ENCODE results near the gene NUP93. TPM values are rescaled to one million over a fixed set of nuclear protein-coding genes. Genes with fewer than 3 reads are reported as not detected.

NUP93 gene
- total RNA-seq, 1 donor from 2014 or later = 50.0 TPM

GRCh38 chr16:56879276-56879675, 149.3 kb downstream of the NUP93 start:
- no peak overlapping the region for H3K27ac Mint-ChIP-seq (ENCODE audit: unreplicated experiment)
- no peaks in the 10 kb centered on the region for H3K27me3 Mint-ChIP-seq (ENCODE audit: low read depth)
- no peaks in the 10 kb centered on the region for H3K36me3 Mint-ChIP-seq (ENCODE audit: low read depth)
- no peak for DNase-seq (ENCODE audit: low spot score)
- TF ChIP-seq, protein P1, sequence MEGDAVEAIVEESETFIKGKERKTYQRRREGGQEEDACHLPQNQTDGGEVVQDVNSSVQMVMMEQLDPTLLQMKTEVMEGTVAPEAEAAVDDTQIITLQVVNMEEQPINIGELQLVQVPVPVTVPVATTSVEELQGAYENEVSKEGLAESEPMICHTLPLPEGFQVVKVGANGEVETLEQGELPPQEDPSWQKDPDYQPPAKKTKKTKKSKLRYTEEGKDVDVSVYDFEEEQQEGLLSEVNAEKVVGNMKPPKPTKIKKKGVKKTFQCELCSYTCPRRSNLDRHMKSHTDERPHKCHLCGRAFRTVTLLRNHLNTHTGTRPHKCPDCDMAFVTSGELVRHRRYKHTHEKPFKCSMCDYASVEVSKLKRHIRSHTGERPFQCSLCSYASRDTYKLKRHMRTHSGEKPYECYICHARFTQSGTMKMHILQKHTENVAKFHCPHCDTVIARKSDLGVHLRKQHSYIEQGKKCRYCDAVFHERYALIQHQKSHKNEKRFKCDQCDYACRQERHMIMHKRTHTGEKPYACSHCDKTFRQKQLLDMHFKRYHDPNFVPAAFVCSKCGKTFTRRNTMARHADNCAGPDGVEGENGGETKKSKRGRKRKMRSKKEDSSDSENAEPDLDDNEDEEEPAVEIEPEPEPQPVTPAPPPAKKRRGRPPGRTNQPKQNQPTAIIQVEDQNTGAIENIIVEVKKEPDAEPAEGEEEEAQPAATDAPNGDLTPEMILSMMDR (IDR thresholded peaks at IDR 0.05) = no peak
- H3K4me1 Mint-ChIP-seq (ENCODE audit: low read depth) = peaks cover 4% of the 10 kb centered on the region
- H3K9me3 Mint-ChIP-seq (ENCODE audit: low read depth) = no peaks in the 10 kb centered on the region
- no peak overlapping the region for H3K4me3 Mint-ChIP-seq (ENCODE audit: unreplicated experiment)

- no peak overlapping the region for H3K4me3 Mint-ChIP-seq (ENCODE audit: unreplicated experiment)
- H3K36me3 Mint-ChIP-seq (ENCODE audit: low read depth) = no peaks in the 10 kb centered on the region
- no peak for DNase-seq (ENCODE audit: low spot score)
- no peak overlapping the region for H3K27ac Mint-ChIP-seq (ENCODE audit: unreplicated experiment)
- H3K27me3 Mint-ChIP-seq (ENCODE audit: low read depth) = no peaks in the 10 kb centered on the region
- H3K9me3 Mint-ChIP-seq (ENCODE audit: low read depth) = no peaks in the 10 kb centered on the region
- TF ChIP-seq, protein P1 (IDR thresholded peaks at IDR 0.05) = no peak
- H3K4me1 Mint-ChIP-seq (ENCODE audit: low read depth) = no peaks in the 10 kb centered on the region
Observed at GRCh38 chr16:56880176-56880575, 150.2 kb downstream of the NUP93 start.

DNA sequence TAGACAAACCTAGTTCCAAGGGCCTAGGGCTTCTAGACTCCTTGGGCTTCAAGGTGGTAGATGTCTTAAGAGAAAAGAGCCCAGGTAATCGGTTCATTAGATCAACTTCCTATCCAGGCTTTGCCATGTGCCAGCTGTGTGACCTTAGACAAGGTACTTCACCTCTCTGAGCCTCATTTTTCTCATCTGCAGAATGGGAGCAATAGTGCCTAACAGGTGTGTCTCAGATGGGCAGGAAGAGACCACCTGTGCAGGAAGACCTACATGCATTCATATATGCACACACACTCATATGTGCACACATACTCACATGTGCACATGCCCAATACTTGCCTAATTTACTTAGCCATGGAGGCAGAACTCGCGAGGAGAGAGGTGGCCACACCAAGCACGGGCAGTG, 150.8 kb downstream of the NUP93 start:
- H3K9me3 Mint-ChIP-seq (ENCODE audit: low read depth) = no peaks in the 10 kb centered on the region
- TF ChIP-seq, protein P1 (IDR thresholded peaks at IDR 0.05) = no peak
- DNase-seq (ENCODE audit: low spot score) = no peak
- H3K27ac Mint-ChIP-seq (ENCODE audit: unreplicated experiment) = no peak overlapping the region
- H3K36me3 Mint-ChIP-seq (ENCODE audit: low read depth) = no peaks in the 10 kb centered on the region
- H3K27me3 Mint-ChIP-seq (ENCODE audit: low read depth) = no peaks in the 10 kb centered on the region
- H3K4me3 Mint-ChIP-seq (ENCODE audit: unreplicated experiment) = no peak overlapping the region
- H3K4me1 Mint-ChIP-seq (ENCODE audit: low read depth) = no peaks in the 10 kb centered on the region

GRCh38 chr16:56882077-56882800, 152.3 kb downstream of the NUP93 start:
- TF ChIP-seq, protein P1 (IDR thresholded peaks at IDR 0.05) = no peak
- no peaks in the 10 kb centered on the region for H3K4me1 Mint-ChIP-seq (ENCODE audit: low read depth)
- H3K36me3 Mint-ChIP-seq (ENCODE audit: low read depth) = no peaks in the 10 kb centered on the region
- H3K27ac Mint-ChIP-seq (ENCODE audit: unreplicated experiment) = no peak overlapping the region
- H3K9me3 Mint-ChIP-seq (ENCODE audit: low read depth) = no peaks in the 10 kb centered on the region
- DNase-seq (ENCODE audit: low spot score) = no peak
- H3K4me3 Mint-ChIP-seq (ENCODE audit: unreplicated experiment) = no peak overlapping the region
- no peaks in the 10 kb centered on the region for H3K27me3 Mint-ChIP-seq (ENCODE audit: low read depth)

DNA sequence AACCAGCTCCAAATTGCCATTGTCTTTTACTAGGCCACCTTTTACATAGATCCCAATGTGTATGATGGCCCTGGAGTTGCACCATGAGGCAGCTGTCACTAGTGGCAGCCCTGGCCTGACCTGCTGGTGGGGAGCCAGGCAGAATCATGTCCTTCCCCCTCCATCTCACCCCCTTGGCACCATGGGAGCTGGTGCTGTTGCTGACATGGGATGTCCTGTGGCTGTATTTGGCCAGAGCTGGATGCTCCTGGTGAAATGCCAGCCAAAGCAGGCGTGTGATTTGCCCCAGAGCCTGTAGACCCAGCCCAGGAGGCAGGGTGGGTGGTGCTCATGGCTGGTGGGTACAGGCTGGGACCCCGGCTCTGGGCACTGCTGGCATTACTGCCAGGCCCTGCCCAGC, 153.7 kb downstream of the NUP93 start:
- Mint-ChIP-seq H3K36me3 (ENCODE audit: low read depth) (no peaks in the 10 kb centered on the region), H3K4me3 (ENCODE audit: unreplicated experiment) (no peak overlapping the region), H3K27ac (ENCODE audit: unreplicated experiment) (no peak overlapping the region), H3K9me3 (ENCODE audit: low read depth) (no peaks in the 10 kb centered on the region), H3K4me1 (ENCODE audit: low read depth) (no peaks in the 10 kb centered on the region), H3K27me3 (ENCODE audit: low read depth) (no peaks in the 10 kb centered on the region)
- peak; percentile 30 for DNase-seq (ENCODE audit: low spot score)
- TF ChIP-seq, protein P1 (IDR thresholded peaks at IDR 0.05) = no peak
